Suppressor macrophage (primary cell): ENCODE results near the gene CERS5.
"Not testable (repeated sequence)": the region's sequence is repeated elsewhere in the genome, so short reads cannot be mapped to it uniquely, and the experiment has no call there.

ENCODE experiments used
- DNase-seq, 4 experiments: peaks; one replicate each; pipeline ENCODE4 v3.0.0-alpha.2; 2020 to 2022

Gene CERS5

DNA sequence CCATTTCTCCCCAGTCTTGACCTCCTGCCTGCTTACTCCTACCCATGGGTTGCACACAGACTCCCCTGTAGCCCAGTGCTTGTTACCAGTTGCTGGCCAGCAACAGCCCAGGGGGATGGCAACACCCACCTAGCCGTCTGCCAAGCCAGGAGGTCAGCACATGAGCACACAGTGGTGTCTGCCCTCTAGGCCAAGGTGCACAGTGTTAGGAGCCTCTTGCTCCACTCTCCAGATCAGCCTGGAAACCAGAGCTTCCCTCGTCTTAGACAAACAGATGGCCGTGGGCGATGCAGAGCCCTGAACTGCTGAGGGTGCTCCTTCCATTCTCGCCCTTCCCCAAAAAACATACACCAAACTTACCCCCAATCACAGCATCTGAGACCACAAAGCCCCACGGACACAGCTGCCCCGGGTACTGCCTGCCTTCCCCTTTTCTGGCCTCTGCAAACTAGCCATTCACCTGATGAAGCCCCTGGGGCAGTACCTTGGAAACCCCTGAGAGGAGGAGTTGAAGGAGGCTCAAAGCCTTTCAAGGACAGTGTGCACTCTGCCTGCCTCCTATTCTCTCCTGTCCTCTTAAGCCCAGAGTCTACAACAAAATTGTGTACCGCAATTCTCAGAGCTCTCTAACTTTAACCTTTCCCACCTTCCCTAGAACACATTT, 64.4 kb downstream of the CERS5 start:
- DNase-seq, result peak; percentile 69 to 87 (median 84)

DNA sequence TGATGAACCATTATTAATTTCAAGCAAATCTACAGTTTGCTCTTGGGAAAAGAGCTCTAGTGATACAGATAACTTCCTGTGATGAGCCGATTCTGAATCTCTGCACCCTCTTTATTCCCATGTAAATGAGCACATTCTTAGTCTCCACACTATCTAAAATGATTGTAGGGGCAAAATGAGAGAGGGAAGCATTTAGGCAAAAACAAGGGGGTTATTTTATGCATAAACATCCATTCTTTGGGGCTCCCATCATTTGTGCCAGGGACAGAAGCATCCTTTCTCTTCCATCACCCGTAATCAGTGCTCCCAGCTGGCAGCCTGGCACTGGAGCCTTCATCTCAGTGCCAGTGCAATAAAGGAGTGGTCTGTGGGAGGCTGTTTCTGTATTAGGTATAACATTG, 65.0 kb downstream of the CERS5 start:
- no peak for DNase-seq

DNA sequence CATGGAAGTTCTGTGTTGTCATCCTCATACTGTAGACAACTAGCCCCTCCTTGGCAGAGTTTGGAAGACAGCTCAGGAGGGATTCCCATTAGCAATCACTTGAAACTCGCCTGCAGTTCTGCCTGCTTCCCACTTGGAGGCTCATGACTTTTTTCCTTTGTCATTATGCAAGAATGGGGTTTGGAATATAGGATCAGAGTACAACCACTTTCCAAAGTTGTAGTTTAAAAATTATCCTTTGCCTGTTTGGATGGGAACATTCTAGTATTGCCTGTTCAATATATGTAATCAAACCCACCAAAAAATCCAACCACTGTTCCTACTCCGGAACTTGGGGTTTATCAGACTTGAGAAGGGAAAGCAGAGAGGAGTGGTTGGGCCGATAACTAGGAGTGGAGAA, 65.5 kb downstream of the CERS5 start:
- DNase-seq, result peak in 3 of 4 experiments; percentile 38 to 48 (median 40)

DNA sequence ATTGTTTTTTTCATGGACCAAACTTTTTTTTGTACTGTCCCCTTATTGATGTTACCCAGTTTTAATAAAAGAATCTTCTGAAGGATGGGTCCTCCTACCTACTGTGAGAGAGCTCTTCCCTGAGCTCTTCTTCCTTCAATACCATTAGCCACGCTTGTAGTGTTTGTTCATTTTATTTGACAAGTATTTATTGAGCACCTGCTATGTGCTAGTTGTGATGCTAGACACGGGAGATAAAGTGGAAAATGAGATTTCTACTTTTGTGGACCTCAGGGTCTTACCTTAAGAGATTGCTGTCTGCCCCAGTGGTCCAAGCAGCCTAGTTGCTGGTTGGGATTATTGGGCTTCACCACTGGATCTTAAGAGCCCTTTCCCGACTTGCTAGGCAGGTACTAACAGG, 66.6 kb downstream of the CERS5 start:
- DNase-seq, result no peak

DNA sequence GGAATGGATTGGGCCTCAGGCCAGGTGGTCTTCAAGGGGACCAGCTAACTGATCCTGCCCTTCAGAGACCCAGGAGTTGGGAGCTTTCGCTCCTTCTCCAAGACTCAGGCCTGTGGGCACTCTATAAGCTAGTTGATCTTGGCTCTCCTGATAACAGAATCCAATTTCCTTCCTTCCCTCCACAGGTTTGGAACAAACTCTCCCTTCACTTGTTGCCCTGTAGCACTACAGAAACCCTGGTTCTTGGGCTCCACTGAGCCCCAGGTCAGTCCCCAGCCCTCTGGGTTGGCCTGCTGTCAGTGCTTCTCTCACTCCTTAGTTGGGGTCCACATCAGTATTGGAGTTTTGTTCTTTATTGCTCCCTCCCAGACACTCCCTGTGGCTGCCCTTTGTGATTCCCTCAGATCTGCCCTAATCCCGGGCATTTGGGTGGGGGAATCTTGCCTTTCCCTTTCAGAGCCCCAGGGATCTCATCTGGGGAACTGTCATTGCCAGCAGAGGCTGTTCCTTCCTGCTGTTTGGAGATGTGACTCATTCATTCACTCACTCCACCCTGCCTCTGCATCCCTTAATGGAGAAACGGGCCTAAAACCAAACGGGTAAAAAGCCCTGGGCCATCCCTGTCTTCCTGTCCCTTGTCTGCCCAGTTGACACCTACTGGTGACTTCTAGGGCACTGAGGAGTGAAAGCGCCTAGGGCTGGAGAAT, 67.7 kb downstream of the CERS5 start:
- DNase-seq, result no peak

DNA sequence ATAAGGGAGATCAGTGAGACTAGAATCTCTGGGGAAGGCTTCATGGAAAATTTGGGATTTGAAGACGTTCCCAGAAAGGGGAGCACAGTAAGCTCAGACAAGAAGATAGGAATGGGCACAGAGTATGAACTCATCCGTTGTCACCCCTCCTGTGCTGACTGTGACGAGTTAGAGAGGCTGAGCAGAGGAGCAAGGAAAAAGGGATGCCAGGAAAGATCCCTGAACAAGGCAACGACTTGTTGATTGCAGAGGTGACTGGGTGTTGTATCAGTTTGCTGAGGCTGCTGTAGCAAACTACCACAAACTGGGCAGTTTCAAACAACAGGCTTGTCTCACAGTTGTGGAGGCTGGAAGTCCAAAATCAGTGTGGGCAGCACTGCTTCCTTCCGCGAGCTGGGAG, 69.2 kb downstream of the CERS5 start:
- no peak for DNase-seq

DNA sequence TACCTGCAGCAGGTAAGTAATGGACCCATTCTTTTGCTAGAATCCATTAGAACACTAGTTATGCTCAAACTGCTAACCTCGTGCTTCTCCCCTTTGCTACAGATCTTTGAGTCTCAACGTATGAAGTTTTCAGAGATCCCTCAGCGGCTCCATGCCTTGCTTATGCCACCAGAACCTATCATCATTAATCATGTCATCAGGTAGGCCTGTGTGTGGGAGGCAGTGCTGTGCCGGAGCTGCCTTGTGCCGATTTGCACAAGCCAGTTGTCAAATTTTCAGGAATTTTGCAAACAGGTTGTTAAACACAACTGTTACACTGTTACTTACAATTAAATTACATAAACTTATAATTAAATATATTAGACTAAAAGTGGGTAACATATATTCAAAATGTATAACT, 76.8 kb downstream of the CERS5 start:
- no peak for DNase-seq

DNA sequence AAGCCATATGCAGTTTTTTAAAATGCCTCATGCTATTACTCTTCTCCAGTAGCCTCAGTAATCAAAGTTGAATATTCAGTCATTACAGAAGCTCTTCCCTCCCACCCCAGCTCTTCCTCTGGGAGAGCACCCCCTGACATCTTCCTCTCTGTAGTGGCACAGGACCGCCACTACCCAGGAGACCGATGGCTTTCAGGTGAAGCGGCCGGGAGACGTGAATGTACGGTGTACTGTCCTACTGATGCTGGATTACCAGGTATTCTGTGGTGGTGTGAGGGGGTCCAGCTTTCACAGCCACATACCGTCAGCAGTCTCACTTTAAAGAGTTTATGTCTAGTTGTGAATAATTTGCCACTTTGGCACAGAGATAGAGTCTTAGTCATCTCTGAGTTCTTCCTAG, 77.4 kb downstream of the CERS5 start:
- DNase-seq, result no peak

DNA sequence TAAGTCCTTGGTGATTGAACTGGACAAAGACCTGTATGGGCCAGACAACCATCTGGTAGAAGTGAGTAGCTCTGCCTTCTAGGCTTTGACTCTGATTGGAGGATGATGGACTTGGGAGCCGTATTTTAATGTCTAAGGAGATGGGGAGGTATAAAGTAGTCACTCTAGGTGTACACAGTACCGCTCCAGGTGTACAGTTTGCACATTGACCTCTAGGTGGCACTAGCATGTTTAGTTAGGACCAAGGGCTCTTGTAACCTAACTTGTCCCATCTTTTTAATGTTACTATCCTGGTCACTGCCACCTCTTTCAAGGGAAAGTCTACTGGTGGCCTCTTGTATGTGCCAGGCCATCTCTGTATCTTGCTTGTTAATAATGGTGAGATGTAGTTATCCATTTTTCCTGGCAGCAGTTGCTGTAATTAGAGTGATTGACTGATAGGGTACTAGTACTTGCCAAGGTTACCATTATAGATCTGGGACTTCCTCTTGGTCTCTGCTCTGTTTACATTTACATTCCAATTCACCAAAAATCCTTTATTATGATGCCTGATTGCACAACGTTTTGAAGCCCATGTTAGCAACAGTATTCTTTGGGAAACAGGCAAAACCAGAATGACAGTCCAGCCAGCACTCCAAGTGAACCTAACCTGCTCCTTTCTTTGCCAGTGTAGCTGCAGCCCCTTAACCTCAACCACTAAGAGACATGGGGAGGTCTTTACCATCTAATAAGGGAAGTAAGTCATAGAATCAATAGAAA, 78.4 kb downstream of the CERS5 start:
- DNase-seq, result peak; percentile 58 to 75 (median 66)

DNA sequence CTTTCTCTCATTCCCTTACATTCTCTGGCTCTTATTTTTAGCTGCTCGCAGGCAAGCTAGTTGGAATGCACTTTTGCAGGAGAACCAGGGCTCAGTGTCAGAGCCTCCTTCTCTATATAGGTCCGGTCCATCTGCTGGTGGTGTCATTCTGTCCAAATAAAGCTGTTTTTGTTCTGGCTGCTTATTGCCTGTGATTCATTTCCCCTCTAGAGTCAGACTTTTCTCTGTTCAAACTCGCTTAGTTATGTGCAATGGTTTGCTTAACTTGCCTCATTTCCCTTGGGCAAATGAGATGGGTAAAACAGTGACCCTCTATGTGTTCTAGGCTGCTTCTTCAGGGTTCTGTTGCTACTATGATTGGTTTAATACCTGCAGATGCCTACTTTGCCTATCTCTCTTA, 79.2 kb downstream of the CERS5 start:
- DNase-seq, result peak in 1 of 4 experiments; percentile 11

DNA sequence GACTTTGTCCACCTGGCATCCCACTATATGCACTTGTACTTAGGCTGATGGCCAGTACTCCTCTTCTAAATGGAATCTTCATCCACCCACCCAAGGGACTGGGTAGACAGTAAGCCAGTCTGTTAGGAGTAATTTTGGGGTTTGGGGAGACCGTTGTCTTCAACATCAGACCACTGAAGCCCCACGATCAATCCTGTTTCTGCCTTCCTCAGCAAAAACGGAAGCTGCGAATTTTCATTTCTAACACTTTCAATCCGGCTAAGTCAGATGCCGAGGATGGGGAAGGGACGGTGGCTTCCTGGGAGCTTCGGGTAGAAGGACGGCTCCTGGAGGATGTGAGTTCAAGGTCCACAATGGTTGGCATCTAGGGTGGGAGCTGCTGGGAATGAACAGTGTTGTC, 80.0 kb downstream of the CERS5 start:
- no peak for DNase-seq

DNA sequence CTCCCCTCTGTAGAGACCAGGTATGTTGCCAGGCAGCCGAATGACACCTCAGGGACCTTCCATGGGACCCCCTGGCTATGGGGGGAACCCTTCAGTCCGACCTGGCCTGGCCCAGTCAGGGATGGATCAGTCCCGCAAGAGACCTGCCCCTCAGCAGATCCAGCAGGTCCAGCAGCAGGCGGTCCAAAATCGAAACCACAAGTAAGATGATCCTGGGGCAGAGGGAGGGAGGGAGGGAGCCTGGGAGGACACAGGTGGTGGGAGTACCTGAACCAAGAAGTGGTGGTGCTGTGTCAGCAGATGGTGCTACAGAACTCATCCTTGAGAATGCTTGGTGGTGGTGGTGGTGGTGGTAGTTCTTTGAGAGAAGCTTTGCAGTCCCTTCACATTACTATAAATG, 81.0 kb downstream of the CERS5 start:
- DNase-seq, result no peak

DNA sequence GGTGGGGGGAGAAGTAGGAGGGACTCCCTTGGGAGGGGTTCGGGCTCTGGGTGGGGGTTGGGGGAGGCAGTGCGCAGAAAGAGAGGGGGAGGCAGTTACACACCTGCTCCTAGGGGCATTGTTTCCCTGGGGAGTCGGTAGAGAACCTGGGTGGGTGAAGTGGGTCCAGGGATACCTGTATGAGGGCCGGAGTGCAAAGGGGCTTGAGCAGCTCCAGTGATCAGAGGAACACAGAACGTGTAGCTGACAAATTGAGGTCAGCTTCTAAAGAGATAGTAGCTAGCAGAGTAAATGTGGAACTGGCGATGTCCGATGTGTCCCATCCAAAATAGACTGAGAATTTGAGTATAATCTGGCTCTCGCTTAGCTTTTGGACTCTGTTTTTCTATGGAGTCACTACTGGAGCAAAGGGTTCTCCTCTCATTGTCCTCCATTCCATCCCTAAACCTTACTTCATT, 81.5 kb downstream of the CERS5 start:
- DNase-seq, result no peak

DNA sequence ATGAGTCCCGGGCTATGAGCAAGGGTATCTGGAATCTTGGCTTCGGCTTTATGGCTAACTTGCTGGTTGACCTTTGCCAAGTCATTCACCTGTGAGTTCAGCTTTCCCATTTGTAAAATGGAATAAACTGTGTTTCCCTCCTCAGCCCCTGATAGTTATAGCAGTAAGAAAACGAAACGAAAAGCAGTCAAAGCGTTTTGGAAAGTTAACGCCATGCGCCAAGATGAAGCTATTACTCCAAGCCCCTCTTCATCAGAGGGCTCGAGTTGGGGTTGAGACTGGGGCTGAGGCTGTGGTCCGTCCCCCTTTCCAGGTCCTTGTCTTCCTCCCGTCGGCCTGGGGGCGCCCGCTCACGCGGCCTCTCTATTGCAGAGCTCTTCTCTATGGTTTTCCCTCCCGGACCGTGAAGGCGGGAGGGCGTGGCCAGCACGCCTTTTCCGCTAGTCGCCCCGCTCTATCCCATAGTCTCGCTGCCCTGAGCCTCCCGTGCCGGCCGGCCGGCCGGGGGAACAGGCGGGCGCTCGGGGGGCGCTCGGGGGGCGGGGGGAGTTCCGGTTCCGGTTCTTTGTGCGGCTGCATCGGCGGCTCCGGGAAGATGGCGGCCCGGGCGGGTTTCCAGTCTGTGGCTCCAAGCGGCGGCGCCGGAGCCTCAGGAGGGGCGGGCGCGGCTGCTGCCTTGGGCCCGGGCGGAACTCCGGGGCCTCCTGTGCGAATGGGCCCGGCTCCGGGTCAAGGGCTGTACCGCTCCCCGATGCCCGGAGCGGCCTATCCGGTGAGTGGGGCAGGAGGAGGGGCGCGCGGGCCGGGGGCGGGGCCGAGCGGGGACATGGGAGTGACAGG, 82.2 kb downstream of the CERS5 start, which contains the start of gene SMARCD1:
SMARCD1 (plus strand) TSS at position 568 of the 840 bp plus-strand sequence; CDS start at position 596, 28 bp downstream.
- DNase-seq, result peak; percentile 85 to 95 (median 92)

DNA sequence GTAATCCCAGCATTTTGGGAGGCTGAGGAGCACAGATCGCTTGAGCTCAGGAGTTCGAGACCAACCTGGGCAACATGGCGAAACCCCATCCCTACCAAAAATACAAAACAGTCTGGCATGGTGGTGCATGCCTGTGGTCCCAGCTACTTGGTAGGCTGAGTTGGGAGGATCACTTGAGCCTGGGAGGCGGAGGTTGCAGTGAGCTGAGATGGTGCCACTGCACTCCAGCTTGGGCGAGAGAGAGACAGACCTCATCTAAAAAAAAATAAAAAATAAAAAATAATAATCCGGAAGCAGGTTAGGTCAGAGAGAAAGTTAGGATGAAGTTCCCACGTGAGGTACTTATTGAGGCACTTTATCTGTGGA, 82.8 kb downstream of the CERS5 start:
- not testable (repeated sequence) for DNase-seq

DNA sequence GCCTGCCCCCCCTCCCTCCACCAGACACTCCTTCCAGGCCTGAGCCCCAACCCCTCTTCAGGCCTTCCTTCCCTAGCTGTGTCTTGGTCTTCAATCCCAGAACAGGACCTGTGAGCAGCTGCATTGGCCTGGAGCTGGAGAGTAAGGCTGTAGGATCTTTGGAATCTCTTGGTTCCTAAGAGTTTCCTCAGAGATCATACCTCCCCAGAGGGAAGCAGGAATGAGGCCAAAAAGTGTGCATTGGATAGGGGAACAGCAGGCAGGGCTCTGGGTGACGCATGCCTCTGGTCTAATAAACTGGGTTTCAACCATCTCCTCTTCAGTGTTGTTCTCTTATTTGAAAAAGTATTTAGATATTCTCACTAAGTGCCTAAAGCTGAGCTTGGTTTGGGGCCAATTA, 83.9 kb downstream of the CERS5 start:
- no peak for DNase-seq

DNA sequence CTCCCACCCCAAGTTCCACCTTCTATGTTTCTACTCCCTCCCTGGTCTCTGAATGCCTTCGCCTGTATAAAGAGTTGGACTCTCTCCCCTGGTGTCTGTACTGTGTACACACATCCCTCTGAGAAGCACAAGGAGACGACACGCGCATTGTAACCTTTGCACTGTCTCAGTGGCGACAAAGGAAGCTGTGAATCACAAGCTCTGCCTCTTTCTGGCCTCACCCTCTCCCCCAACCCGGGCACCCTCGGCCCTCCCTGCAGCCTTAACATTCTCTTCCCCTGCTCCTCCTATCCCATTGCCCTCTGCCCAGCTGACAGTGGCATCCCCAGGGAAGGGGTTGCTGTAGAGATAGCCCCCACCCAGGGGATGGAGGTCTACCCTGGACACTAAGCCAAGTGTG, 84.5 kb downstream of the CERS5 start:
- no peak for DNase-seq

DNA sequence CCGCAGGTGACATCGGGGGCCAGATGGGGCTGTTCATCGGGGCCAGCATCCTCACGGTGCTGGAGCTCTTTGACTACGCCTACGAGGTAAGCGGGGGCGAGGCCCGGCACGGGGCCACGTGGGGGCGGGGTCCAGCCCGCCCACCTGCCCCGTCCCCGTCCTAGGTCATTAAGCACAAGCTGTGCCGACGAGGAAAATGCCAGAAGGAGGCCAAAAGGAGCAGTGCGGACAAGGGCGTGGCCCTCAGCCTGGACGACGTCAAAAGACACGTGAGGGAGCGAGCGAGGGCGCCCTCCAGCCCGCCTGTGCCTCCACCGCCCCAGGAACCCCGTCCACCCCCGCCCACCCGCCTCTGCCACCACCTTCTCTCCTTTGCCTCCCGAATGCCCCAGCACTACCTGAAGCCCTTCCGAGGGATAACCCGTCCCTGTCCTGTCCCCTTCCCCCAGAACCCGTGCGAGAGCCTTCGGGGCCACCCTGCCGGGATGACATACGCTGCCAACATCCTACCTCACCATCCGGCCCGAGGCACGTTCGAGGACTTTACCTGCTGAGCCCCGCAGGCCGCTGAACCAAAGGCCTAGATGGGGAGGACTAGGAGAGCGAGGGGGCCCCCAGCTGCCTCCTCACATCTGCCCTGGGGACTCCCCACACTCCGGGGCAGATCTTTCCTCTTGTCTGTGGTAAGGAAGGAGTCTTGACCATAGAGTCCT, 85.9 kb downstream of the CERS5 start:
- no peak for DNase-seq

DNA sequence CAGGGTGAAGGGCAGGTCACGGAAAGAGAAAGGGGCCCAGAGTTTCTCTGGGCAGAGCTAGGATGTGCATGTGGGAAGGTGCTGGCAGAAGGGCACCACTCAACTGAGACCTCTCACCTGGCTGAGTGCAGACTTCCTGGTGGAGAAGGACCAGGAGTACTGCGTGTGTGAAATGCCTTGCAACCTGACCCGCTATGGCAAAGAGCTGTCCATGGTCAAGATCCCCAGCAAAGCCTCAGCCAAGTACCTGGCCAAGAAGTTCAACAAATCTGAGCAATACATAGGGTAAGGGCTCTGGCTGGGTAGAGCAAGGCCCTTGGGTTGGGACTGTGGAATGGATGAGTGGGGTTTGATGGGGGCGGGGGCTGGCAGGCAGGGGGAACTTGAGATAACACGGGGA, 87.4 kb downstream of the CERS5 start:
- no peak for DNase-seq
